ENCODE data around the gene EXOSC6. TPM values are rescaled to one million over a fixed set of nuclear protein-coding genes. Genes with fewer than 3 reads are reported as not detected.
"Not testable (repeated sequence)": the region's sequence is repeated elsewhere in the genome, so short reads cannot be mapped to it uniquely, and the experiment has no call there.

Gene EXOSC6
- 22.7 TPM for total RNA-seq

GRCh38 chr16:70251629-70252354 lies at the start of gene EXOSC6:
Gene EXOSC6 (minus strand): TSS chr16:70251940. CDS start chr16:70251900, 40 bp downstream.
- intact Hi-C loops (cut with DNase I) = no loop called here
- peak; percentile 63 to 95 for DNase-seq (ENCODE audit: low spot score in 2 of 2)
- H3K27me3 ChIP-seq = no peaks in the 10 kb centered on the region
- peaks cover 44 to 49% of the 10 kb centered on the region in 2 donors for H3K36me3 ChIP-seq
- TF ChIP-seq, protein P1, sequence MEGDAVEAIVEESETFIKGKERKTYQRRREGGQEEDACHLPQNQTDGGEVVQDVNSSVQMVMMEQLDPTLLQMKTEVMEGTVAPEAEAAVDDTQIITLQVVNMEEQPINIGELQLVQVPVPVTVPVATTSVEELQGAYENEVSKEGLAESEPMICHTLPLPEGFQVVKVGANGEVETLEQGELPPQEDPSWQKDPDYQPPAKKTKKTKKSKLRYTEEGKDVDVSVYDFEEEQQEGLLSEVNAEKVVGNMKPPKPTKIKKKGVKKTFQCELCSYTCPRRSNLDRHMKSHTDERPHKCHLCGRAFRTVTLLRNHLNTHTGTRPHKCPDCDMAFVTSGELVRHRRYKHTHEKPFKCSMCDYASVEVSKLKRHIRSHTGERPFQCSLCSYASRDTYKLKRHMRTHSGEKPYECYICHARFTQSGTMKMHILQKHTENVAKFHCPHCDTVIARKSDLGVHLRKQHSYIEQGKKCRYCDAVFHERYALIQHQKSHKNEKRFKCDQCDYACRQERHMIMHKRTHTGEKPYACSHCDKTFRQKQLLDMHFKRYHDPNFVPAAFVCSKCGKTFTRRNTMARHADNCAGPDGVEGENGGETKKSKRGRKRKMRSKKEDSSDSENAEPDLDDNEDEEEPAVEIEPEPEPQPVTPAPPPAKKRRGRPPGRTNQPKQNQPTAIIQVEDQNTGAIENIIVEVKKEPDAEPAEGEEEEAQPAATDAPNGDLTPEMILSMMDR (IDR thresholded peaks at IDR 0.05) = peak; percentile 89 to 97 (median 90)
- peak within 1 kb of the TSS; percentile 73 to 88 for H3K27ac ChIP-seq
- no peaks in the 10 kb centered on the region for H3K9me3 ChIP-seq
- H3K4me1 ChIP-seq = peaks cover 3 to 14% of the 10 kb centered on the region in 2 donors
- H3K4me3 ChIP-seq = peak within 1 kb of the TSS; percentile 74 to 88

GRCh38 chr16:70301121-70301520 lies 49.4 kb upstream of the EXOSC6 start:
- Histone ChIP-seq H3K27ac (no peak overlapping the region), H3K4me1 (peaks cover 0 to 7% of the 10 kb centered on the region in 2 donors), H3K4me3 (no peak overlapping the region), H3K27me3 (no peaks in the 10 kb centered on the region), H3K9me3 (no peaks in the 10 kb centered on the region), H3K36me3 (peaks cover 0 to 5% of the 10 kb centered on the region in 2 donors)
- intact Hi-C loops (cut with DNase I) = no loop called here
- TF ChIP-seq, protein P1 (IDR thresholded peaks at IDR 0.05) = no peak
- no peak for DNase-seq (ENCODE audit: low spot score in 2 of 2)

GRCh38 chr16:70298988-70299938 lies 47.5 kb upstream of the EXOSC6 start, which contains the start of gene DDX19B:
Gene DDX19B (plus strand): TSS chr16:70299186. CDS start chr16:70299298, 112 bp downstream.
- intact Hi-C loops (cut with DNase I) = loop anchor here (2.0 kb wide), 1 partner anchor 48 kb away; the partner anchor contains the start of gene DDX19A

DNA sequence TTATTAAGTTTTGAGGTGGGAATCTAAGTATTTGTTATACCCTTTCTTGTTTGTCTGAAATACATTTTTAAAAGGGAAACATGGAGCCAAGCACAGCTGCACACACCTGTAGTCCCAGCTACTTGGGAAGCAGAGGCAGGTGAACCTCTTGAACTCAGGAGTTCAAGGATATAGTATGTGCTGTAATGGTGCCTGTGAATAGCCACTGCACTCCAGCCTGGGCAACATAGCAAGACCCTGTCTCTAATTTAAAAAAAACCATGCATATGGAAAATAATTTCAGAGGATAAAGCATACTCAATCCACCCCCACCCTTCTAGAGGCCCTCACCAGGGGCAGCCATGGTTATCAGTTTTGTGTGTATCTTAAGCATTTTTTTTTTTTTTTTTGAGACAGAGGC lies 43.9 kb upstream of the EXOSC6 start:
- H3K36me3 ChIP-seq = no peaks in the 10 kb centered on the region
- H3K27ac ChIP-seq = no peak overlapping the region
- no peaks in the 10 kb centered on the region for H3K9me3 ChIP-seq
- no peaks in the 10 kb centered on the region for H3K27me3 ChIP-seq
- H3K4me1 ChIP-seq = peaks cover 0 to 7% of the 10 kb centered on the region in 2 donors
- no peak for DNase-seq (ENCODE audit: low spot score in 2 of 2)
- TF ChIP-seq, protein P1 (IDR thresholded peaks at IDR 0.05) = no peak
- H3K4me3 ChIP-seq = no peak overlapping the region
- intact Hi-C loops (cut with DNase I) = no loop called here

More at GRCh38 chr16:70298988-70299938, 47.5 kb upstream of the EXOSC6 start, which contains the start of gene DDX19B:
- Histone ChIP-seq H3K27ac (peak within 1 kb of the TSS; percentile 95 to 99), H3K9me3 (no peaks in the 10 kb centered on the region), H3K27me3 (no peaks in the 10 kb centered on the region), H3K4me3 (peak within 1 kb of the TSS; percentile 81 to 86), H3K36me3 (peaks cover 0 to 5% of the 10 kb centered on the region in 2 donors), H3K4me1 (peaks cover 0 to 7% of the 10 kb centered on the region in 2 donors)
- DNase-seq (ENCODE audit: low spot score in 2 of 2) = peak; percentile 31 to 89
- TF ChIP-seq, protein P1 (IDR thresholded peaks at IDR 0.05) = peak in 1 of 3 experiments; percentile 3

- Histone ChIP-seq H3K4me1 (peaks cover 0 to 10% of the 10 kb centered on the region in 2 donors), H3K36me3 (no peaks in the 10 kb centered on the region), H3K27me3 (no peaks in the 10 kb centered on the region), H3K27ac (no peak overlapping the region), H3K9me3 (no peaks in the 10 kb centered on the region), H3K4me3 (no peak overlapping the region)
- DNase-seq (ENCODE audit: low spot score in 2 of 2) = no peak
- TF ChIP-seq, protein P1 (IDR thresholded peaks at IDR 0.05) = no peak
- intact Hi-C loops (cut with DNase I) = no loop called here
Measured at GRCh38 chr16:70294385-70295025, 42.8 kb upstream of the EXOSC6 start.

DNA sequence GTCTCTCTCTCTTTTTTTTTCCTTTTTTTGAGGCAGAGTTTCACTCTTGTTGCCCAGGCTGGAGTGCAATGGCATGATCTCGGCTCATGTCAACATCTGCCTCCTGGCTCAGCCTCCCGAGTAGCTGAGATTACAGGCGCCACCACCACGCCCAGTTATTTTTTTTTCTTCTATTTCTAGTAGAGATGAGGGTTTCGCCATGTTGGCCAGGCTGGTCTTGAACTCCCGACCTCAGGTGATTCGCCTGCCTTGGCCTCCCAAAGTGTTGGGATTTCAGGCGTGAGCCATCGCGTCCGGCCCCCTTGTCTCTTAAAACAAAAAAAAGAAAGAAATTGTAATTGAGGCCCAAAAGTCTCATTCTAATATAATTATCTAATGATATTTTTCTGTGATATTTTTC lies 40.4 kb upstream of the EXOSC6 start:
- peaks cover 4 to 16% of the 10 kb centered on the region in 2 donors for H3K4me1 ChIP-seq
- DNase-seq (ENCODE audit: low spot score in 2 of 2); H3K27ac ChIP-seq; H3K9me3 ChIP-seq; H3K4me3 ChIP-seq; H3K36me3 ChIP-seq; intact Hi-C loops (cut with DNase I); H3K27me3 ChIP-seq: not testable (repeated sequence)
